Coronary artery (tissue), 2 donors: ENCODE measurements around the gene PTPN22.

Experiments
- DNase-seq: peaks from one replicate; pipeline ENCODE4 v3.0.0-alpha.2; 2017; ENCODE audit warnings: low spot score
- H3K27ac ChIP-seq, 2 donors: fragments of 200-600 bp; sonication (generic); one replicate each; pipeline ENCODE4 v1.5.1; 2016 to 2019
- H3K4me3 ChIP-seq: fragments of 200-600 bp; sonication (generic); 2 replicates; pipeline ENCODE4 v1.5.1; 2016; ENCODE audit warnings: mild to moderate bottlenecking, moderate library complexity
- TF ChIP-seq, protein P1 (sequence below): fragments of 200-600 bp; sonication (generic); IDR thresholded peaks from one replicate; pipeline ENCODE4 v1.5.1; 2019; ENCODE audit warnings: antibody characterized with exemption

Gene PTPN22

DNA sequence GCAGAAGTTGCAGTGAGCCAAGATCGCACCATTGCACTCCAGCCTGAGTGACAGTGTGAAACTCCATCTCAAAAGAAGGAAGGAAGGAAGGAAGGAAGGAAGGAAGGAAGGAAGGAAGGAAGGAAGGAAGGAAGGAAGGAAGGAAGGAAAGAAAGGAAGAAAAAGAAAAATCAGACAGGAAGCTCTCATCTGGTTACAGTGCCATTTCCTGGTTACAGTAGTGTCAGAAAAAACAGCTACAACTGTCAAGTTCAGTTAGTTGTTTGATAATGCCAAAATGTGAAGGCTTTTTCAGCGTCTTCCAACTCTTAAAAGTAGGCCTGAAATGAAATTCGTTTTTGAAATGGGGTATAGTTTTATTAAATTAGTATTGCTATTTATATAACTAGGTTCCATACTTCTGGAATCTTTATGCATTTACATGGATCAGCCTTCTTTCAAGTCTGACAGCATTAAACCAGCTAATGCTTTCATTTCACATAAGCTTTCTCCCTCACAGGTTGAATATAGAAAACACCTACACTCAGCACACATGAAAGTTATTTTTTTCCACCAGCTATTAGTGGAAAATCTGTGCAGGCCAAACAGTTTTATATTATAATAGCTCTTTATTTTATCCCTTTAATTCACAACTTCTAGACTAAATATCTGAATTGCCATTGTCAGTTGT lies 21.2 kb downstream of the PTPN22 start:
- Histone ChIP-seq H3K27ac (no peak overlapping the region), H3K4me3 (no peak overlapping the region)
- no peak for DNase-seq
- TF ChIP-seq, protein P1, sequence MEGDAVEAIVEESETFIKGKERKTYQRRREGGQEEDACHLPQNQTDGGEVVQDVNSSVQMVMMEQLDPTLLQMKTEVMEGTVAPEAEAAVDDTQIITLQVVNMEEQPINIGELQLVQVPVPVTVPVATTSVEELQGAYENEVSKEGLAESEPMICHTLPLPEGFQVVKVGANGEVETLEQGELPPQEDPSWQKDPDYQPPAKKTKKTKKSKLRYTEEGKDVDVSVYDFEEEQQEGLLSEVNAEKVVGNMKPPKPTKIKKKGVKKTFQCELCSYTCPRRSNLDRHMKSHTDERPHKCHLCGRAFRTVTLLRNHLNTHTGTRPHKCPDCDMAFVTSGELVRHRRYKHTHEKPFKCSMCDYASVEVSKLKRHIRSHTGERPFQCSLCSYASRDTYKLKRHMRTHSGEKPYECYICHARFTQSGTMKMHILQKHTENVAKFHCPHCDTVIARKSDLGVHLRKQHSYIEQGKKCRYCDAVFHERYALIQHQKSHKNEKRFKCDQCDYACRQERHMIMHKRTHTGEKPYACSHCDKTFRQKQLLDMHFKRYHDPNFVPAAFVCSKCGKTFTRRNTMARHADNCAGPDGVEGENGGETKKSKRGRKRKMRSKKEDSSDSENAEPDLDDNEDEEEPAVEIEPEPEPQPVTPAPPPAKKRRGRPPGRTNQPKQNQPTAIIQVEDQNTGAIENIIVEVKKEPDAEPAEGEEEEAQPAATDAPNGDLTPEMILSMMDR = no peak

DNA sequence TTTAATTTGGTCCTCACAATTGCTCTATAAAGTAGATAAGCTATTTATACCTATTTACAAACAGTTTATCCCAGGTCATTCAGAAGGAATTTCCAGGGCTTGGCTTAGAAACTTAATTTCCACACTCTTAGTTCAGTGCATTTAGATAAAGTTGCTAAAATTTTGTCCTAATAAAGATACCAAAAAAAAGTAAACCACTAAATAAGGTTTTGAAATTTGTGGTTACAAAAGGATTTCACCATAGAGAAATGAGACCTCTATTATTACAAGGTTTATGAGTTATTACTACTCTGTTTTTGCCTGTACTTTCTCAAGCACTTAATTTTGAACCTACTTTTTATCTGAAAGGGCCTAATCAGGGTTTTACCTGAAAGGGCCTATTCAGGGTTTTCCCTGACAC lies 22.4 kb downstream of the PTPN22 start:
- no peak overlapping the region for H3K27ac ChIP-seq
- TF ChIP-seq, protein P1 = no peak
- H3K4me3 ChIP-seq = no peak overlapping the region
- DNase-seq = no peak

DNA sequence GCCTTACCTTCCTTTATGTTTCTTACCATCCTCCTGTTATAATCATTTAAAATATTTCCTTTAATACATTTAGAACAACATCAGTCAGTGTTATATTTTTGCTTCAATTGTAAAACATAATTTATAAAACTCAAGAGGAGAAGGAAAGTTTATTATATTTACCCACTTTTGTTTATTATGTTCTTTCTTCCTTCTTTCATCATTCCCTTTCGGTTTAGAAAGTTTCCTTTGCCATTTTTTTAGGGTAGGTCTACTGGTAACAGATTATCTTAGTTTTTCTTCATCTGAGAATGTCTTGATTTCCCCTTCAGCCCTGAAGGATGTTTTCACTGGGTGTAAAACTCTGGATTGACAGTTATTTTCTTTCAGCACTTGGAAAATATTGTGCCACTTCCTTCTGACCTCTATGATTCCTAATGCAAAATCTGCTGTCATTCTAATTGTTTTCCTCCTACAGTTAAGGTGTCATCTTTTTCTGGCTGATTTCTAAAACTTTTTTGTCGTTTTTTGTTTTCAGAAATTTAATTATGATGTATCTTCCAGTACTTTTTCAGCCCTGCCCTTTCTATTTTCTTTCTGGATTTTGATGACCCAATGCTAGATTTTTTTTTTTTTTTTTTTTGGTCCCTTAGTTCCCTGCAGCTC lies 25.0 kb downstream of the PTPN22 start:
- H3K4me3 ChIP-seq = no peak overlapping the region
- TF ChIP-seq, protein P1 = no peak
- no peak overlapping the region for H3K27ac ChIP-seq

DNA sequence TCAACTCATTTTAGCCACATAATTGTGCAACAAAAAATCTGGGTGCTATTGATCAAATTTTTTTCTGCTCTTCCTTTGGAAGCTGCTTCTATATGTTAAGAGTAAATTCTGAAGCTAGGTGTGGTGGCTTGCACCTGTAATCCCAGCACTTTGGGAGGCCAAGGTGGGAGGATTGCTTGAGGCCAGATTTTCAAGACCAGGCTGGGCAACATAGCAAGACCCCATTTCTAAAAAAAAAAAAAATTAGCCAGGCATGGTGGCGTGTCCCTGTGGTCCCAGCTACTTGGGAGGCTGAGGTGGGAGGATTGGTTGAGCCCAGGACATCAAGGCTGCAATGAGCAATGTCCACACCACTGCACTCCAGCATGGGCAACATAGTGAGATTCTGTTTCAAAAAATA lies 35.0 kb downstream of the PTPN22 start:
- Histone ChIP-seq H3K4me3 (no peak overlapping the region), H3K27ac (no peak overlapping the region)
- no peak for DNase-seq
- TF ChIP-seq, protein P1 = no peak

More for the DNA sequence above, 25.0 kb downstream of the PTPN22 start:
- no peak for DNase-seq

DNA sequence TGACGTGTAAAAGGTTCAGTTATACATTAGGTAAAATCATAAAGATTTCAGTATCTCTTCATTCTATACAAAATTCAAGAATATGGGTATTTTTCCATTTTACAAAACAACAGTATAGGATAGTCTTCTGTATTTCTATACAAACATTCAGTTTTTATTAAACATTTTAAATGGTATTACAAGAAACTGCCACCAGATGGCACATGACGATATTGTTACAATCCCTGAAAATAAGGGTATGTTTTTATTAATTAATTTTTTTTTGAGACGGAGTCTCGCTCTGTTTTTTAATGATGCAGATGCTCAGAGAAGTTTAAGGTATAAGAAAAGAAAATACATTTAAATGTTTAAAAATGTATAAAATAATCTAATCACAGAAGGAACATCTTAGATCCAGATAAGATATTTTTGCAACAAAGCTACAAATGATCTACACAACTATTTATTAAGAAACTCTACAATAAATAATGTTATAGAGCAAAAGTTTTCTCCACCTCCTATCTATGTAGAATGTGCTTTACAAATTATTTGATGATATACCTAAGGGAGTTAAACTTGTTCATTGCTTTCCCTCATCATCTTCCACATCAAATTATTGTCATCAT lies 35.7 kb downstream of the PTPN22 start:
- Histone ChIP-seq H3K27ac (no peak overlapping the region), H3K4me3 (no peak overlapping the region)
- no peak for DNase-seq
- TF ChIP-seq, protein P1 = no peak

DNA sequence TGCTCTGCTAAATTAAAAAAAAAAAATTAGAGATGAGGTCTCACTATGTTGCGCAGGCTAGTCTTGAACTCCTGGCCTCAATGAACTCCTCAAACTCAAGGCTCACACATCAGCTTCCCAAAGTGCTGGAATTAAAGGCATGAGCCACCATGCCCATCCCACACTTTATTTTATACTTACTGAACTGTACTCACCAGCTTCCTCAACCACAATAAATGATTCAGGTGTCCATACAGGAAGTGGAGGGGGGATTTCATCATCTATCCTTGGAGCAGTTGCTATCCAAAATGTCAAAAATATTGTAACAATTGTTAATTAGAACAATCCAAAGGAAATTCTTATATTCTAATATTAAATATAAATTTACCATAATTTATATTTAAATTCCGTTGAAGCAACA lies 36.8 kb downstream of the PTPN22 start:
- Histone ChIP-seq H3K4me3 (no peak overlapping the region), H3K27ac (no peak overlapping the region)
- TF ChIP-seq, protein P1 = no peak
- no peak for DNase-seq

DNA sequence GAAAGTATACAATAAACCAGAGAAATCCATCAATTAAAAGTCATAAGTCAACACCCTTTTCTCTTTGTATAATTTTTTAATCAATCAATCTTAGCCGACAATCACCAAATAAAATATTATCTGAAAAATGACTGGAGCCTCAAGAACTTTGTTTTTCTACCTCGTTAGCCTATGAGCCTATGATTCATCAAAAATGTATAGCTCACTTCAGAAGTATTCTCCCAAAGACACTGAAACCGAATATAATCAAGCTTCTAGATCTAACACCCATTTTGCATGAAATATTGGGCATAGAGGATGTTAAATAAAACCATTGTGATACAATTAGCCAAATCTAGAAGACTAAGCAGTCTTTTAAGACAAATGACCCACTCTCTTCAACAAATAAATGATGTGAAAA lies 41.5 kb downstream of the PTPN22 start:
- DNase-seq = no peak
- TF ChIP-seq, protein P1 = no peak
- Histone ChIP-seq H3K27ac (no peak overlapping the region), H3K4me3 (no peak overlapping the region)
